ENCODE data around the gene POU4F3. TPM values are rescaled to one million over a fixed set of nuclear protein-coding genes. Genes with fewer than 3 reads are reported as not detected.
"Not testable (repeated sequence)": the region's sequence is repeated elsewhere in the genome, so short reads cannot be mapped to it uniquely, and the experiment has no call there.

POU4F3 gene, protein sequence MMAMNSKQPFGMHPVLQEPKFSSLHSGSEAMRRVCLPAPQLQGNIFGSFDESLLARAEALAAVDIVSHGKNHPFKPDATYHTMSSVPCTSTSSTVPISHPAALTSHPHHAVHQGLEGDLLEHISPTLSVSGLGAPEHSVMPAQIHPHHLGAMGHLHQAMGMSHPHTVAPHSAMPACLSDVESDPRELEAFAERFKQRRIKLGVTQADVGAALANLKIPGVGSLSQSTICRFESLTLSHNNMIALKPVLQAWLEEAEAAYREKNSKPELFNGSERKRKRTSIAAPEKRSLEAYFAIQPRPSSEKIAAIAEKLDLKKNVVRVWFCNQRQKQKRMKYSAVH
- 0.29 TPM in 1 of 2 replicates, not detected in the other for total RNA-seq (2014; rRNA removed; shearing (Covaris generic))

DNA sequence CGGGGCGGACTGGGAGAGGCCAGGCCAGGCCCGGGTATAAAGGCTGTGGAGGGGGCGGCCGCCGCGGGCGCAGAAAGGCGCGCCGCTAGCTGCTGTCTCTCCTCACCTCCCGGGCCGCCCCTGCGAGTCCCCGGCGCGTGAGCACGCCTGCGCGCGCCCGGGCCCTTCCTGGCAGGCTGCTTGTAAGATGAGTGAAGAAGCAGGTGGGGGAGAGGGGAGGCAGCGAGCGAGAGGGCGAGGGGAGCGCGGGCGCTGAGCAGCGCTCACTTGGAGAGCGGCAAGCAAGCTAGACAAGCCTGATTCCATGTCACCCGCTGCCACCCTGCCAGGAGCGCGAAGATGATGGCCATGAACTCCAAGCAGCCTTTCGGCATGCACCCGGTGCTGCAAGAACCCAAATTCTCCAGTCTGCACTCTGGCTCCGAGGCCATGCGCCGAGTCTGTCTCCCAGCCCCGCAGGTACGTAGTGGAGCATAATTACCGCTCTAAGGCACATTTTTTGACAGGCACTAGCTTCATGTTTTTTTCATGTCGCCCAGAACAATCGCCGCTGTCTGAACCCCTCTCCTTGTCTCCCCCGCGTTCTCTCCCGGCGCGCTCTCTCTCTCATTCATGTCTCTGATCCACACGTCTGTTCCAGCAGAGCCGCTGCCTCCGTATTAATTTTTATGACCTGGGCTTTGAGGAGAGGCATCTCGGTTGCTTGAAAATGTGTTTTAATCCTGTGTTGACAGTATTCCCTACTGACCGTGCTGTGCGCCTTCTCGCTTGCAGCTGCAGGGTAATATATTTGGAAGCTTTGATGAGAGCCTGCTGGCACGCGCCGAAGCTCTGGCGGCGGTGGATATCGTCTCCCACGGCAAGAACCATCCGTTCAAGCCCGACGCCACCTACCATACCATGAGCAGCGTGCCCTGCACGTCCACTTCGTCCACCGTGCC lies at the start of gene POU4F3:
TSS of gene POU4F3 (plus strand) at position 66 of the 941 bp plus-strand sequence. CDS start at position 340, 274 bp downstream.
- no peak for DNase-seq (ENCODE audit: low spot score)

DNA sequence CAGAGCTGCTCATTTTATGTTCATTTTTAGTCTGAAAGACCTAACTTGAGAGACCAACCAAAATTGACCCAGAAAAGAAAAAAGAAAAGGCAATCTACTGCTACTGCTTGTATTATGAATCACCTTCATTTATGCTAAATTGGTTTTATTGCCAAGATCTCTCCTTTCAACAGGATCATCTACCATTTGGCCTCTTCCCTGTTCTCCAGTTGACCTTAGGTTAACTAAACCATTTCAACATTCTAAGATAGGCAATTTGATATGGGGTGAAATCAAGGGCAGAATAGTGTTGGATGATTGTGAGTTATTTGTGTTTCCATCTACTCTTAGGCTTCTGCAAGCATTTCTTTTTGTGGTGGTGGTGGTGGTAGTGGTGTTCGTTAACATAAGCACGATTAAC lies 48.3 kb upstream of the POU4F3 start:
- no peak for DNase-seq (ENCODE audit: low spot score)

DNA sequence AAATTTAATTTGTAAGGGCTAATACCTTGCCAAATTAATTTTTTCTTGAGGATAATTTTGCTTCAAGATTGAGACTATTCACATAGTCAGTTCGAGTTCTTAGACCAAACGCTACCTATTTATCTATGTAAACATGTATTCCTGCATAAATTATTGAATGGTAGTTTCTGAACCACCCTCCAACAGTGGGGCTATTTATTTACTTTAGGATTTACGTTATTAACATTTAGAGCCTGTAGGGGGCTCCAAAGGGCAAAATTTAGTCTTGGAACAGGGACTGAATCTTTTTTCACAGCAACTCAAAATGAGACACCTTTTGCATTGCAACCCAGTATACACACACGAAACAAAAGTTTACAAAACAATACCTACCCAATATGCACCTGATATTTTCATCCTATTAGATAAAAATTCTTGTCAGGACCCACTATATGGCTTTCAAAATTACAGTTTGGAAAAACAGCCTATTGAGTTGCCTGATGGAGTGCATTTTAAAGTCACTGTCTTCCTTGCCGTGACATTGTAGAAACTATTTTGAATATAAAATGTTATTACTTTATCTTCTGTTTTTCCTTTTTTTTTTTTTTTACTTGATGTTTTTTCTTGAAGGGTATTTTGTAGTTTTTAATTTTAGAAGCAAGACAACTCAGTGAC lies 47.1 kb upstream of the POU4F3 start:
- DNase-seq (ENCODE audit: low spot score) = peak; percentile 67

DNA sequence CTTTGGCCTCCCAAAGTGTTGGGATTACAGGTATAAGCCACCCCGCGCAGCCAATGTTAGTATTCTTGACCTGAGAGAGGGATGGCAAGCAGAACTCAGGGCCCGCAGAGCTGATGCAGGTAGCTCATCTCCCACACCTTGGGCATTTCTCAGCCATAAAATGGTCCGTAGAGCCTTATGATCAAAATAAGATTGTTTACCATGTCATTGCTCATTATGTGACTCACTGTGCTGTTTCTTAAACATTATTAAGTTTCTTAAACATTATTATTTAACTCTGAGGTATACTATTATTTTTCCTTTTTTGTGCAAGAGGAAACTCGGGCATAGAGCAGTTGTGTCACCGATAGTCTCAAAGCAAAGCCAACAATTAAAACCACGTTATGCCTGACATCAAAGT lies 42.4 kb upstream of the POU4F3 start:
- no peak for DNase-seq (ENCODE audit: low spot score)

DNA sequence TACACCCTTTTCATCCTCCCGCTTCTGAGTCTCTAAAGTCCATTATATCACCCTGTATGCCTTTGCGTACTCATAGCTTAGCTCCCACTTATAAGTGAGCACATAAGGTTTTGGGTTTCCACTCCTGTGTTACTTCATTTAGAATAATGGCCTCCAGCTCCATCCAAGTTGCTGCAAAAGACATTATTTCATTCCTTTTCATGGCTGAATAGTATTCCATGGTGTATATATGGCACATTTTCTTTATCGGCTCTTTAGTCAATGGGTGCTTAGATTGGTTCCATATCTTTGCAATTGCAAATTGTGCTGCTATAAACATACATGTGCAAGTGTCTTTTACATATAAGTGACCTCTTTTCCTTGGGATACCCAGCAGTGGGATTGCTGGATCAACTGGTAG lies 39.7 kb upstream of the POU4F3 start:
- DNase-seq (ENCODE audit: low spot score) = not testable (repeated sequence)

DNA sequence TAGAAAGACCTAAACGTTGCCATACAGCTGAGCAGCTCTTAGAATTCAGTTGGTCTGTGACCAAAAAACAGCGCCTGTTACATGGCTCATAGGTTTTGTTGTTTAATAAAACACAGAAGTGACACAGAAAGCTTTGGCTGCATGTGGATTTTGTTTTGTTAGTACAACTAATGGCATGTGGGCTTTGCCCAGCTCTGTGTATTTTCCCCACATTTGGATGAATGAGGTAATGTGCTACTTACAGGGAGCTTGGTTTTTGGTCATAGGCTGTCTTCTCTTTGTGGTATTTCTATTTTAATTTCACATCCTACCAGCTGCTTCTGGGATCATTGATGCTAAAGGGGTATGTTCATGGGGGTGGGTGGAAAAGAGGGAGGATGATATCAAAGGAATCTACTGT lies 37.0 kb upstream of the POU4F3 start:
- no peak for DNase-seq (ENCODE audit: low spot score)

DNA sequence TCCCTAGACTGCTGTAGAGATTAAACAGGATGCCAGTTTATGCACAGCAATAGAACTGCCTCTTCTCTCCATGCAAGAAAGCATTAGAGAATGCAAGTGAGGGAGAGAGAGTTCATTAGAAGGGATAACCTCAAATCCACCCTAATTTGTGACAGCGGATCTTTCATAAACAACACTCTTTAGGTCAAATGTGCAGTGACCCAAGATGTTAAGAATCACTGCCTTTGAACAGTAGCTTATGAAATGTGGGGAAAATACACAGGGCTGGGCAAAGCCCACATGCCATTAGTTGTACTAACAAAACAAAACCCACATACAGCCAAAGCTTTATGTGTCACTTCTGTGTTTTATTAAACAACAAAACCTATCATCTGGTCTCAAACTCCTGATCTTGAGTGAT lies 36.2 kb upstream of the POU4F3 start:
- no peak for DNase-seq (ENCODE audit: low spot score)

DNA sequence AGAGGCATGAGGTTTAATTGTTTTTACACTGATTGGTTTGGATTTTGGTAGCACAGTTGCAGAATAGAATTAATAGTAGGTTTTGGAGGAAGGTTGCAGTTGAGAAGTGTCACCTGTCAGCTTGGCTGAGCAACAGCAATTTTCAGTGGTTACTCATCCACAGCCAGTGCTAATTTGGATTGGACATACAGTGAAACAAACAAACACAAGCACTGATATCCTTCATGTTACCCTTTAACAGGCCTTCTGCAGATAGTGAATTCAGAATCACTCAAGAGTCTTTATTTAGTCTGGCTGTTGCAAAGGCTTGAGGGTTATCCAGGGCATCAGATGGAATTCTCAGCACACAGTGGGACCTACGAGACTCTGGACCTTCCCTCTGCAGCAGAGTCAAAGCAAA lies 31.8 kb upstream of the POU4F3 start:
- no peak for DNase-seq (ENCODE audit: low spot score)

DNA sequence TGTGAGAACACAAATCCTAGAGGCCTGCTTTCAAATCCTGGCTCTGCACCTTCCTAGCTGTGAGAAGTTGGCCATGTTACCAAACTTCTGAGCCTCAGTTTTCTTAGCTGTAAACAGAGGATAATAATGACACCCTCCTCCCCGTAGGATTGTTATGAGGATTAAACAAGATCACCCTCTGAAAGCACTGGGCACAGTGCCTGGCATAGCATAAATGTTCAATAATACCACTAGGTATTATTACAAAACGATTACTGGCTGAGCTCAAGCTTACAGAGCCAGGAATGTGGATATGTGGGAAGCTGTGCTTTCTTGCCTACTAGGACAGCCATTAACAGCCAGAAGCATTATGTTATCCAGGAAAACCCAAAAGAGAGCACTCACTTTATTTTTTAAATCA lies 30.8 kb upstream of the POU4F3 start:
- no peak for DNase-seq (ENCODE audit: low spot score)

DNA sequence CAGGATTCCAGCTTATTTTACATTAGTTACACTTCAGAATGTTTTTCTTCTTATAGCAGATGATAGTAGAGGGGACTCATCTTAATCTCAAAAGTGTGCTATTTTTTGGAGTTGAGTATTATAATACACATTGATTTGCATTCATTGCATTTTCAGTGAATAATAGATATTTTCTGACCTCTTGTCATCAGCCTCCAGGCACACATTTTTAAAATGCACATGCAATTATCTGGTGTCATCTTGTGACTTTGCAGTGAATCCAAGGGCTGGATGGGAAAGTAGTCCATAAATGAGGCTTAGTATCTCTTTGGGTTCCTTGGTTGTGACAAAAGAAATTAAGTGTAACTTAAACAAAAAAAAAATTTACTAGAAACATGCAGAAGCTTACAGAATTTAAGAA lies 28.1 kb upstream of the POU4F3 start:
- DNase-seq (ENCODE audit: low spot score) = no peak

DNA sequence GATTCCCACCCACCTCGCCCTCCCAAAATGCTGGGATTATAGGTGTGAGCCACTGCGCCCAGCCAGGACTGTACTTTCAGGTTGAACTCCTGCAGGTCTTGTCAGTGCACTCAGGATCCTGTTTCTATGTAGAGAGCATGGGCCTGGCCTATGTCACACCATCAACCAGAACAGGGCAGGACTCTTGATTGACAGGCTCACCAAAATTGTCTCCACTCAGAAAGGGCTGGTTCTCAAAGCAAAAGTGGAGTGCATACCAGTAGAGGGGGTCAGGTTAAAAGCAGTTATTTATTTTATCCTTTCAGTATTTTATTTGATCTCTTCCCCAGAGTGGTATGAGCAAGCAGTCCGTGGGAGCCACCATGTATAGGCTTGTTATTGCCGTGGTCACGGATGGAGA lies 27.4 kb upstream of the POU4F3 start:
- DNase-seq (ENCODE audit: low spot score) = no peak

DNA sequence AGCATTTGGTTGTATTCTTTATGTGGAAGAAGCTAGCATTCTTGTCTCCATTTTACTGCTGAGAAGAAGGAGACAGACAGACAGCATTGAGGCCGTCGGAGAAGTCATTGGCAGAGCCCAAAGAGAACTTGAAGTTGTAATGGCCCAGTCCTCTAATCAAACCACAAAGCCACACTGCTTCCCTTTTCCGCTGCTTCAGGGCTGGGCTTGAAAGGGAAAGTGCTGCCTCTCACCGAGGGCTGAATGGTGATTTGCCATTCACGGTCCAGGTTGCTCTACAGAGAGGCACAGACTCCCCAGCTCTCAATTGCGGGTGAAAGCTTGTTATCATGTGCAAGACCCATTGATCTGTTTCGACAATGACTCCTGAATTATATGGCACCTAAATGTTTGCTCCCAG lies 25.6 kb upstream of the POU4F3 start:
- no peak for DNase-seq (ENCODE audit: low spot score)

DNA sequence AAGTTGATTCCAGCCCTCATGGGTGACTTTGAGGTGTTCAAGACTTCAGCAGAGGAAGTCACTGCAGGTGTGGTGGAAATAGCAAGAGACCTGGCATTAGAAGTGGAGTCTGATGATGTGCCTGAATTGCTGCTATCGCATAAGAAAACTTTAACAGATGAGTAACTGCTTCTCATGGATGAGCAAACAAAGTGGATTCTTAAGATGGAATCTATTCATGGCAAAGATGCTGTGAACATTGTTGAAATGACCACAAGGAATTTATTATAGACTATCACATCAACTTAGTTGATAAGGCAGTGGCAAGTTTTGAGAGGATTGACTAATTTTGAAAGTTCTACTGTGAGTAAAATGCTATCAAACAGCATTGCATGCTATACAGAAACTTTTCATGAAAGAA lies 17.1 kb upstream of the POU4F3 start:
- no peak for DNase-seq (ENCODE audit: low spot score)

DNA sequence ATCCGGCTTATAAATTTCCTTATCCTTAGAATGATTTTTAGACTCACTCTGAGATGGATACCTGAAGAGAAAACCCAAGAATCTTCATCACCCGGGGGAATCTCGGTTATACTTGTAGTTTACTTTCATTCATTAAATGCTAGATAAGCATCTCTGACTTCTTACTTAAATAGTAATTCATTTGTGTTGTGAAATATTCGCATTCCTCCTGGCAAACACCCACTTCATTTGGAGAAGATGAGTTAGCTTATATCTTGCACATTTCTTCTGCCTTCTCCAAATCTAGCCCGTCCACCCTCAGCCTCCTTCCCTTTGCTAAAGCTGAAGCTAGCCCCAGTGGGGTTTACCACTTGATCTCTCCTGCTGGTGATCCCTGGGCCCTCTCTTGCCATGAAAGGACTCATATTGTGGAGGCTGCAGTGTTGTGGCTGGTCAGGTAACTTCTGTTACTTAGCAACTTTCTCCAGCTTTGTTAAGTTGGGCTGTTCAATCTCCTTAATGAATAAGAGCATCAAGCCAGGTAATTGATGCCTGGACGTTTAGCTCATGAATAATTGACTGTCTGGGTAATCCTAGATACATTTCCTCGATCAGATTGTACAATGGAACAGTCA lies 11.3 kb upstream of the POU4F3 start:
- DNase-seq (ENCODE audit: low spot score) = no peak

DNA sequence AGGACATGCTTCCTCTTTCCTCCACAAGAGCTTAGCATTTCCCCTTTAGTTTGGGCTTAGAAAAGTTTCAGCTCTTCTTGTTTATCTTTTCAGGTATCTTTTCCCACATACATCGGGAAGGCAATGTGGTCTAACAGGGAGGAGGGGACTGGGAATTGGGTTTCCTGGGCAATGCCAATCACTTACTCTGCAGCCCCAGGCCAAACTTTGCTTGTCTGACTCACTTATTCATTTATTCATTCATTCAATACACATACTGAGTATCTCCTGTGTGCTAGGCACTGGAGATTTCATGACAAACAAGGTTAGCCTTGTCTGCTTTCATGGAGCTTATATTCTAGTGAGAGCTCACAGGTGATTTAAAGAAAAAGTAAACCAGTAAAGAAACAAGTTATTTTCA lies 10.7 kb upstream of the POU4F3 start:
- DNase-seq (ENCODE audit: low spot score) = no peak

DNA sequence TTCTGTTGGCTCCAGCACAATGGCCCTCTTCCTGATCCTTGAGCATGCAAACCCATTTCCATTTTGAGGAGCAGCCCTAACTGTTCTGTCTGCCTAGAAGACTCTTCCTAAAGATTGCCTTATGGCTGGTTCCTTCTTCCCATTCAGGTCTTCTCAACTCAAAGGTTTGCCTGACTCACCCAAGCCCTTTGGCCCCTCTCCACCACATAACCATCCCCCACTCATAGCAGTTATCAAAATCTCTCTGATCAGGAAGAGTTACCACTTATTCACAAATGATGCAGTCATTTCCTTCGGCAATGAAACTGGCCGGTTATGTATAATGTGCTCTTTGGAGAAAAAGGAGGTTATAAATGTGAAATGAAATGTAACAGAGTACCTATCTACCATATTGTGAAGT lies 8.9 kb upstream of the POU4F3 start:
- no peak for DNase-seq (ENCODE audit: low spot score)

DNA sequence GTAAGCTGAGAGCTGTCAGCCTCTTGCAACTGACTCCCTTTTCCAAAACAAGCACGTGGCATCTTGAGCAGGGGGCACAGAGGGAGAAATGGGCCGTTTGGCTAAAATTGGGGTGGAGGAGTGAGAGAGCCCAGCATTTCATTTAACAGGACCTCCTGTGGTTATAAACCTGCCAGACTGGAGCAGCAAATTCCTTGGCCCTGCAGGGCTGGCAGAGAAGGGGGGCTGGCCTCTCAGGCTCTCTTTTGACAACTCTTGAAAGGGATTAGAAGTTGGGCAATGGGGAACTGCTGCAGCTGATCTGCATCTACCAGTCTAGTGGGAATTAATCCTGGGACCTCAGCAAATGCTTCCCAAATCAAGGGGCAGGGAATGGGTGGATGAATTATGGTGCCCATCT lies 7.2 kb upstream of the POU4F3 start:
- no peak for DNase-seq (ENCODE audit: low spot score)

DNA sequence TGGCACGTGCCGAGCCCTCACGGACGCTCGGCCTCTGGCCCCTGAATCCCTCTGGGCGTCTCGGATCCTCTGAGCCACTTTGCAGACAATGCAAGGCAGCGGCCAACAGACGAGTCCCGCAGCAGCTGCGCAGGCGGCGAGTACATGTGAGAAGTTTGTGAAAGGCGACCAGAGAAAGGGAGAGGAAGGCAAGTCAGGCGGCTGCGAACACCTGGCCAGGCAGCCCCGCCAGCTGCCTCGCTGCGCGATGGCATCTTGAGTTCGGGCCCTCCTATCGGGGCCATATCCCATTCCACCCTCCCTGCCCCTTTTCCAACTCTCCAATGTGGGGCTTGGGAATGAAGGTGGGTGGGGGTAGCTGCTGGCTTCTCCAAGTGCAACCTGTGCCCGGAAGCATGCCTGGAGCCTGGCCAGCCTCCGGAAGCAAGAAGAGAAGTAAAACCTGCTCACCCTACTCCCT lies 4.5 kb upstream of the POU4F3 start:
- DNase-seq (ENCODE audit: low spot score) = no peak

DNA sequence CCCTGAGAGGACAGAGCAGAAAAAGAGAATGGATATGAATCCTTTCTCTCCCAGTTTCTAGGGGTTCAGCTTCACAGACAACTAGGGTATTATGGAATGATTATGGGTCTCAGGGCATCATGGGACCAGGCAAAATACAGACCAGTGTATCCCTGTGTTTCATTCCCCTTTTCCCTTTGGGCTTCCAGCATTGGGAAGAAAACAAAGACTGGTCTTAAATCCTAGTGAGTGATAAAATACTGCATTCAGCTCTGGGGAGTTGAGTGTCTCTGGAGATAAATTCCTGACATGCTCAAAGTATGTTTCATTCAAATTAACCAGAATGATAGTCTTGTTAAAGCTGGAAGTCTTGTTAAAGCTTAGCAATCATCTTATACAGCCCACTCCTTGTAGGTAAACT lies 2.4 kb upstream of the POU4F3 start:
- DNase-seq (ENCODE audit: low spot score) = no peak

DNA sequence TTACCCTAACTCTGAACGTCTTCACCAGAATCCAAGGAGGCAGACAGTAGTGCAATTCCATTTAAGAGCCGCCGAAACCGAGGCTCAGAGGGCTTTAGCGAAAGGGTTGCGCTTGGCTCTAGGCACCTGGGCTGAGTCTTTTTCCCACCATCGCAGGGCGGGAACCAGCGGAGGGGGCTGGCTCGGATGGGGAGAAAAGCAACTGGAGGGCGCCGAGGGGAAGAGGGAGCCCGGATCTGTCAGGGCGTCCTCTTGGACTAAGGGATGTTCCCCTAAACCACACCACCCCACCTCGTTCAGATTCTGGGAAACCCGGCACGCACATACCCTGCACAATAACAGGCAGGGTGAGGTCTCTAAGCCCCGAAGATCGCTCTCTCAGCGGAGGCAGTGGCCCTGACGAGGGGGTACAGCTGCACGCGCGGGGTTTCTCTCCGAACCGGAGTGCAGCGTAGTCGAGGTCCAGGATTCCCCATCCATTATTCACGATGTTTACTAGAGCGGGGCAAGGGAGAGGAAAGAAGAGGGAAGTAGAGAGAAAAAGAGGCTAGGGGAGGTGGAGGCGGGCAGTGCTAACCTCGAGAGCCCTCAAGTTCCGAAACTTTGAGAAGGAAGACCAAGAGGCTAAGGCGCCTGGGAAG lies 1.3 kb upstream of the POU4F3 start:
- DNase-seq (ENCODE audit: low spot score) = no peak

DNA sequence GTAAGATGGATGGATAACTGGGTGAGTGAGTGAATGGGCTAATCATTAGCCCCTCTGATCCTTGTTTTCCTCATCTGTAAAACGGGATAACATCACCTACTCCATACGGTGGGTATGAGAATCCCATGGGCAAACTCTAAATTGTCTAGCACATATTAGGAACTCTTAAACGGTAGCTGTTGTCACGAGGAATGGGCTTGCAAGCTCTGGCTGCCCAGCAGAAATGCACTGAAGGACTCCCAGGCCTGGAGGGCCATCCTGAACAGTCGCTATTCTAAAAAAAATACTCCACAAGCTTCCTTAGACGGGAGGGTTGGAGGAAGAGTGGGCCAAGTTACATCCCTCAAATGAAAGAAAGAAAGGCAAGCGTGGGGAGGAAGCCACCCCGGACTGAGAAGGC lies 711 bp upstream of the POU4F3 start:
- no peak for DNase-seq (ENCODE audit: low spot score)

All from A172 (cell line).